GM12878 (cell line): ENCODE data around the gene SEC14L1. TPM values are rescaled to one million over a fixed set of nuclear protein-coding genes. Genes with fewer than 3 reads are reported as not detected.

Source experiments
- CTCF ChIP-seq, 3 experiments: IDR thresholded peaks in 2 of 3; conservative IDR thresholded peaks in 1 of 3; 2 replicates each; pipeline ENCODE4 v1.5.1; 2011; ENCODE audit warnings: low read depth in 3 of 3, low read length in 3 of 3, mild to moderate bottlenecking in 3 of 3, control low read depth in 2 of 3, moderate library complexity in 2 of 3, inconsistent platforms in 1 of 3, mixed read lengths in 1 of 3; ENCODE audit not compliant: control insufficient read depth in 2 of 3, insufficient read depth in 1 of 3; ENCODE audit errors: extremely low read depth in 1 of 3
- EGR1 ChIP-seq, 2 experiments: IDR thresholded peaks; 1 replicate in 1 of 2; 2 replicates in 1 of 2; pipeline ENCODE4 v1.6.1; 2011 to 2012; ENCODE audit warnings: low read depth in 2 of 2, low read length in 2 of 2, borderline replicate concordance in 1 of 2, mild to moderate bottlenecking in 1 of 2, moderate library complexity in 1 of 2
- ELK1 ChIP-seq: IDR thresholded peaks from 2 replicates; pipeline ENCODE4 v1.6.1; 2012; ENCODE audit warnings: low read depth, low read length, improper control_type of control experiment
- EP300 ChIP-seq, 2 experiments: fragments of 150-350 bp in 1 of 2; IDR thresholded peaks; 2 replicates each; pipeline ENCODE4 v1.6.1; 2011 to 2012; ENCODE audit warnings: low read depth in 2 of 2, low read length in 2 of 2, borderline replicate concordance in 1 of 2, improper control_type of control experiment in 1 of 2, inconsistent platforms in 1 of 2; ENCODE audit not compliant: control insufficient read depth in 1 of 2
- KAT2A ChIP-seq: conservative IDR thresholded peaks from 2 replicates; pipeline ENCODE4 v1.6.1; 2011; ENCODE audit warnings: low read depth, low read length; ENCODE audit not compliant: control insufficient read depth
- KLF5 ChIP-seq: fragments of 450-650 bp; IDR thresholded peaks from 2 replicates; pipeline ENCODE4 v1.6.1; 2014; ENCODE audit warnings: mild to moderate bottlenecking; ENCODE audit not compliant: partially characterized antibody
- MEF2B ChIP-seq: fragments of 450-650 bp; IDR thresholded peaks from 2 replicates; pipeline ENCODE4 v1.6.1; 2018; ENCODE audit warnings: mild to moderate bottlenecking, moderate library complexity; ENCODE audit not compliant: partially characterized antibody, poor library complexity, severe bottlenecking
- RAD21 ChIP-seq: IDR thresholded peaks from 2 replicates; pipeline ENCODE4 v1.6.1; 2011; ENCODE audit warnings: mild to moderate bottlenecking, low read depth, low read length, moderate library complexity; ENCODE audit not compliant: insufficient read depth
- REST ChIP-seq: IDR thresholded peaks from 2 replicates; pipeline ENCODE4 v1.6.1; 2012; ENCODE audit warnings: mild to moderate bottlenecking, low read depth, low read length
- SKIL ChIP-seq: fragments of 450-650 bp; IDR thresholded peaks from 2 replicates; pipeline ENCODE4 v1.6.1; 2017; ENCODE audit warnings: mild to moderate bottlenecking, low read depth, inconsistent platforms; ENCODE audit not compliant: poor library complexity, severe bottlenecking
- SRF ChIP-seq, 2 experiments: IDR thresholded peaks; 2 replicates each; pipeline ENCODE4 v1.6.1; 2011; ENCODE audit warnings: low read depth in 2 of 2, low read length in 2 of 2, mild to moderate bottlenecking in 1 of 2, moderate library complexity in 1 of 2
- TAF1 ChIP-seq: IDR thresholded peaks from 2 replicates; pipeline ENCODE4 v1.6.1; 2011; ENCODE audit warnings: mild to moderate bottlenecking, low read depth, low read length, borderline replicate concordance
- ZBTB11 ChIP-seq: fragments of 450-650 bp; formaldehyde crosslinking; IDR thresholded peaks from 2 replicates; pipeline ENCODE4 v1.5.0; 2022; ENCODE audit warnings: mild to moderate bottlenecking, missing genetic modification characterization
- ZNF24 ChIP-seq: fragments of 450-650 bp; IDR thresholded peaks from 2 replicates; pipeline ENCODE4 v1.6.1; 2017; ENCODE audit warnings: antibody characterized with exemption, mild to moderate bottlenecking
- ZNF274 ChIP-seq: IDR thresholded peaks from one replicate; pipeline ENCODE4 v1.8.0; 2011; ENCODE audit not compliant: insufficient read length, insufficient read depth
- polyA plus RNA-seq, 11 experiments: library from polyadenylated mRNA; depleted of rRNA in 4 of 11; unstranded in 6 of 11; stranded (reverse) in 5 of 11; fragments of >200 nt; fragmentation: Nextera tagmentation in 4 of 11; fragmentation: Illumina TruSeq in 1 of 11; extraction: Ambion mirVana in 4 of 11; extraction: Trizol in 1 of 11; gene quantifications; 1 replicate in 1 of 11; 2 replicates in 10 of 11; pipeline versions ENCODE4 v1.2.1 to v1.2.3, GENCODE V29; 2011 to 2016; ENCODE audit warnings: inconsistent platforms in 2 of 11, missing spikeins in 2 of 11, low read depth in 1 of 11
- total RNA-seq, 4 experiments: library from RNA; depleted of rRNA in 3 of 4; stranded (reverse); fragments of >200 nt in 3 of 4; fragmentation: Illumina TruSeq in 1 of 4; extraction: Trizol in 1 of 4; gene quantifications; 2 replicates each; pipeline versions ENCODE4 v1.2.1 to v1.2.3, GENCODE V29; 2013 to 2021

Gene SEC14L1
- total and polyA plus RNA-seq, 10 of the 15 experiments (the other 5 are each of a cell fraction or from before 2014, with no cell fraction given): 6.3 to 66.1 (median 33.5) TPM

- TF ChIP-seq ZBTB11 (no peak), EP300 (IDR thresholded peaks at IDR 0.05; ENCODE audit: borderline replicate concordance in 1 of 2, control insufficient read depth in 1 of 2, low read depth in 2 of 2, low read length in 2 of 2) (peak; percentile 58 to 70; a peak in 2 of 4 replicates), MEF2B (peak; percentile 97), RAD21 (peak; percentile 12; the same call in 1 of the 2 replicates), SKIL (peak; percentile 53), ELK1 (no peak), KLF5 (peak; percentile 48), KAT2A (no peak), CTCF (IDR thresholded peaks at IDR 0.05 in 2 of 3, conservative IDR thresholded peaks at IDR 0.05 in 1 of 3; ENCODE audit: control insufficient read depth in 2 of 3, extremely low read depth in 1 of 3, insufficient read depth in 1 of 3, low read depth in 3 of 3, low read length in 3 of 3) (no peak), ZNF274 (no peak), TAF1 (peak; percentile 80), SRF (IDR thresholded peaks at IDR 0.05; ENCODE audit: low read depth in 2 of 2, low read length in 2 of 2) (no peak), EGR1 (IDR thresholded peaks at IDR 0.05; ENCODE audit: borderline replicate concordance in 1 of 2, low read depth in 2 of 2, low read length in 2 of 2) (peak in 1 of 2 experiments; percentile 96; a peak in 2 of 3 replicates), REST (no peak), ZNF24 (no peak)
Observed at GRCh38 chr17:77140166-77140877, 447 bp upstream of the SEC14L1 start (continued).
